GM21381 (cell line): ENCODE results near the gene FAM83F.
"Not testable (repeated sequence)": the region's sequence is repeated elsewhere in the genome, so short reads cannot be mapped to it uniquely, and the experiment has no call there.

ENCODE experiments used
- ATAC-seq: cut with Tn5 transposase; IDR thresholded peaks from one replicate; pipeline ENCODE4 v1.9.1; 2021; ENCODE audit warnings: mild to moderate bottlenecking, moderate library complexity; ENCODE audit not compliant: unreplicated experiment

FAM83F gene

DNA sequence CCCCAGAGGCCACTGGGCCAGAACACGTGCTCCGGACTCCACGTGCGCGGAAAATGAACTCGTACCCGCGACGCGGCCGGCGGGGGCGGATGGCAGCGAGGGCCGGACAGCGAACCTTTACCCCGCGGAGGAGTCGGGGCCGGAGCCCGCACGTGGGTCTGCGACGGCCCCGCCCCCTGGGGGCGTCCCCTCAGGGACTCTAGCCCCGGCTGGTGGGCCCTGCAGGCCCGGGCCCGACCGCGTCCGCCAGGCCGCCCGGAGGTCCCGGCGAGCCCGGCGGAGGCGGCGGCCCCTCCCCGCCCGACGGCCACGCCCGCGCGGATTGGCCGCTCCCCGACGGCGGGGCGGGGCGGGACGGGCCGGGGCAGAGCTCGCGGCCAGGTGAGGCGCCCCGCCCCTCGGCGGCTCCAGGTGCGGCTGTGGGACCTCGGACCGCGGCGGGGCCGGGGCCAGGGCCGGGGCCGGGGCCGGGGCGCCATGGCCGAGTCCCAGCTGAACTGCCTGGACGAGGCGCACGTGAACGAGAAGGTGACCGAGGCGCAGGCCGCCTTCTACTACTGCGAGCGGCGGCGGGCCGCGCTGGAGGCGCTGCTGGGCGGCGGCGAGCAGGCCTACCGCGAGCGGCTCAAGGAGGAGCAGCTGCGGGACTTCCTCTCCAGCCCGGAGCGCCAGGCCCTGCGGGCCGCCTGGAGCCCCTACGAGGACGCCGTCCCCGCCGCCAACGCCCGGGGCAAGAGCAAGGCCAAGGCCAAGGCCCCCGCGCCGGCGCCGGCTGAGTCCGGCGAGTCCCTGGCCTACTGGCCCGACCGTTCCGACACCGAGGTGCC is at the start of gene FAM83F:
Gene FAM83F (plus strand): TSS at position 389 of the 827 bp plus-strand sequence. CDS start 89 bp downstream, at position 478.
- ATAC-seq = no peak

DNA sequence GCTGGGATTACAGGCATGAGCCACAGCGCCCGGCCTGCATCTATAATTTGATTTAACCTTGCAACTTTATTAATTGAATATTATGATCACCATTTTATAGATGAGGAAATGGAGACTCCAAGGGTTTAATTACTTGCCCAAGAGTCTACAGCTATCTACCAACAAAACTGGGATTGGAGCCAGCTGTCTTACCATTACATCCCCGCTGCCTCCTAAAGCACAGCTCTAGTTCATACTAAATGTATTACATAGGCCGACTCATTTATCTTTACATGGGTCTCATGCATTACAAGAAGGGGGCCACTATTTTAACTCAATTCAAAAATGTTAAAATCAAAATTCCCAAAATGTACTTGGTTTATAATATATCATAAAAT is 48.6 kb upstream of the FAM83F start:
- no peak for ATAC-seq

DNA sequence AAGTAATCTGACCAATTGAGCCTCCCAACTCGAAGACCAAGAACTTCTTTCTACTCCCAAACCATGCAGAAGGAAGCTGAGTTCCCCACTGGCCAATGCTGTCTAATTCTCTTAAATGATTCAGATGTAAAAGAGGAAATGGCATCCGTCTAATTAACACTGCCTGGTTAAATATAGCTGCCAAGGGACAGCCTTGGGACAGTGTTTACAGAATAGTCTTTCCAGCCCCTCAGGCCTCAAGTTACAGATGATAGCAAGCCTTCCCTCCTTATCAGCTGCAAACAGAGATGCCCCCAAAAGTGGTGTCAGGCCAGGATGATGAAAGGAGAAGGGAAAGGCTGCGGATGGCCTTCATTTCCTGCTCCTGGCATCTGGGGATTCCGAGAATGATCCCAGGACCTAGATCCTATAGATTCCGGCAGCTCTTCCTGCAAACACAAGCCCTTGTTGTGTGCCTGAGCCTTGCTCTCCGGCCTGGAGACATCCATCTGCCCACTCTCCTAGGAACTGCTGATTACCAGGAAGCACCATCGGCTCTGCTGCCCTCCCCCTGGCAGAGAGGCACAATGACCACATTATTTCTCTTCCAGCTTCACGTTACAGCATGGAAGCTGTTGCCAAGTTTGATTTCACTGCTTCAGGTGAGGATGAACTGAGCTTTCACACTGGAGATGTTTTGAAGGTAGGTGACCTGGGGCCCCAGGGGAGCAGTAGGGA is 48.1 kb upstream of the FAM83F start:
- ATAC-seq = no peak

DNA sequence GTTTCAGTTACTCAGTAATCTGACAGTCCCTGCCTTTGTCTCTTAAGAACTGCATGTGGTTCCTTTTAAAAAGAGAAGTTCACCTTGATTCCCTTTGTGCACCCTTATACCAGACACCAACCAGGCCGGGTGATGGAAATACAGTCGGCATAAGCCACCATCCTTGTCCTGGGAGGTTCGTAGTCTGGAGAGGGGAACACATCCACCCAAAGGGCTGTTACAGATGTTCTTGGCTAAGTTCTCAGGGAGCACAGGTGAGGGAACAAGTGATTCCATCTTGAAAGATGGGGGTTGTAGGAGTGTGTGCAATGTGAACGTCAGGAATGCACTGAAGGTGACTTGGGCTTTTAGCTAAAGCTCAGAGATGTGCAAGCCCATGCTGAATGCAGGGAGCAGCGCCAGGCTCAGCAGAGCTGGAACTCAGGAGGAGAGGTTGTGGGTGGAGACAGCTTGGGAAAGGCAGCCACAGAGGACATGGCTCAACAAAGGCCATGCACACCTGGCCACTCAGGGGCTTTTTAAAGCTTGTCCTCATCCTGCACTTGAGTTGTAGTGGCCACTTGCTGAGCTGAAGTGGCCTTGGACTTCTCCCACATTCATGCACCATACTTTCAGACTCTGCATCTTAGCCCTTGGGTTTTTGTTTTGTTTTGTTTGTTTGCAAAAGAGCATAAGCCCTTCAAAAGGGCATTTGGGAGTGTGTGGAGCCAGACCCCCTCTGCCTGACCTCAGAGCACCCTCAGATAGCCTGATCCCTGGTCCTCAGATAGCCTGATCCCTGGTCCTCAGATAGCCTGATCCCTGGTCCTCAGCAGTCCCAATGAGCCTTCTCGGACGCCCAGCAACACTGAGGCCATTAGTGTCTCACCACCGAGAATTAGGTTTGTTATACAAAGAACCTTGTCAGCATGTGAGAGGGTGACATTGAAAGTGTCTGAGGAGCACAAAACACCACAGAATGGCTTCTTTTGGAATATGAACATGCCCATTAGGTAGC is 47.2 kb upstream of the FAM83F start:
- no peak for ATAC-seq

DNA sequence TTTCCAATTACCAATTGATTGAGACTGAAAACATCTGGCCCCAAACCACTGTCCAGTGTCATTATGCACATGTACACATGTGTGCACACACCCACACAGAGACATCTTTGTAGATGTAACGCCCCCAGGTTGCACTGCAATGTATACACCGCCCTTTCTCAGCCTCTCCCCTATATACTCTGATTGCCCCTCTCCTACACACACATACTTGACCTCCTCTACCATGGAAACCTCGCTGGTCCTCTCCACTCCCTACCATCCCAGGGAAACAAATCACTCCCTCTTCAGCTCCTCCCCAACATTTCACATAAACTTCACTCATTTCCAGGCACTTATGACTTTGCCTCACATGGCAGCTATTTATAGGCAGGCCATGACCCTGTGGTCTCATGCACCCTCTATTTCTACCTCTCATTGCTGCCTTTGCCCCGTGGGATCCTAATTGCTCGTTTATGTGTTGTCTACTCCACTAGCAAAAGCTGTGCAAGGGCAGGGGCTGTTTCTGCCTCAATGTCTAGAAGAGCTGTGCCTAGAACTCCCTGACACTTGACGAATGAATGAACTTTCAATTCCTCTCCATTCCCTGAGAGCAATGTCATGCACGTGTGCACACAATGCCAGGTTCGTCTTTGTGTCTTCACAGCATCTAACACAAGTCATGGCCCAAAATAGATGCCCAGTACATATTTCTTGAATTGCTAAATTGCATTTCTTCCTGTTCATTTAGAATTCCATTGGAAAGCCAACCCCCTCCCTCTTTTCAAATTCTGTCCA is 44.6 kb upstream of the FAM83F start:
- ATAC-seq = no peak

DNA sequence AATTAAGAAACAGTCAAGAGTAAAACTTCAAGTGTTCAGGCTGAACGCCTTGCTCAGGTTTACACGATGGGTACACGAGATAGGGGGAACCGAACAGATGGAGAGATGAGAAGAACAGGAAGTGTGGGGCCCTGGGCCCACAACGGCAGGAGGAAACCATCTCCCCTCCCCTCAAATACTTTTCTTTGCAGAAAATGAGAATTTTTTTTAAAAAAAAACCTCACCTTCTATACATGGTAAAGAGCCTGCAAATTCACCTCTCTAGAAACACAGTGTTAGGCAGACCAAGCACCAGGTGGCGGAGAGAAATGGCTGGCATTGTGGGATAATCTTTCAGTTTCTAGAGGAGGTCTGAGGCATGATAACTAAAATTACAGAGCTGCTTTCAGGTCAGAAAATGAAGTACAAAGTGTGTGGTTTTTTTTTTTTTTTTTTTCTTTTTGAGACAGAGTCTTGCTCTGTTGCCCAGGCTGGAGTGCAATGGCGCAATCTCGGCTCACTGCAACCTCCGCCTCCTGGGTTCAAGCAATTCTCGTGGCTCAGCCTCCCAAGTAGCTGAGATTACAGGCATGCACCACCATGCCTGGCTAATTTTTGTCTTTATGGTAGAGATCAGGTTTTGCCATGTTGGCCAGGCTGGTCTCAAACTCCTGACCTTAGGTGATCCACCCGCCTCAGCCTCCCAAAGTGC is 43.0 kb upstream of the FAM83F start:
- ATAC-seq = not testable (repeated sequence)

DNA sequence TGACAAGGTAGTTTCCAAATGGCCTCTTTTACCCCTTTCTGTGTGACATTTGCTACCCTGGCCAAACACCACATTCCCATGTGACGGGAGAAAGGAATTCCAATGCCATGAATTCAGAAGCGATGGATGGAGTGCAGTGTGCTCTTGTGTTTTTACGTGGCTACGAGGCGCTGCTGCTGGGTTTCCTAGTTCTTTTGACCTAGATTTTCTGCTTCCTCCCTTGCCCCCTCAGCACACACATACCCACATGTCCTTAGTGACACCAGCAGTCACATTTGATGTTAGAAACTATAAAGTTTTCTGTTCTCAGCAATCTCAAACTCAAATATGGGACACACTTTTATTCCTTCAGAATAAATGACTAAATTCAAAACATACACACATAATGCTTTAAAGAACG is 42.4 kb upstream of the FAM83F start:
- ATAC-seq = no peak

DNA sequence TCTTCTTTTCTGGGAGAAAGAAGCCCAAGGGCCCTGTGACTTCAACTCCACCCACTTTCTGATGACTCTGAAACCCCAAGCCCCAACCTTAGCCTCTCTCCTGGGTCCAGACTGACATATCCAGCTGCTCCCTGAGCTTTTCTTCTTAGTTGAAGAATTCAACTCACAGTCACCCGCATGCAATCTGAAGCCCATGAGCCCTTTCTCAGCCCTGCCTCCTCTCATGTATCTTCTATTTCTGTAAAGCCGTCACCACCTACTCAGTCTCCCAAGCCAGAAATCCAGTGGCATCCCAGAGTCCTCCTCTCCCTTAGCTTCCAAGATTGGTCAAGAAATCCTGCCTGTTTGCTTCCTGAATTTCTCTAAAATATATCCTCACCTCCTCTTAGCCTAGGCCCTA is 41.7 kb upstream of the FAM83F start:
- no peak for ATAC-seq

DNA sequence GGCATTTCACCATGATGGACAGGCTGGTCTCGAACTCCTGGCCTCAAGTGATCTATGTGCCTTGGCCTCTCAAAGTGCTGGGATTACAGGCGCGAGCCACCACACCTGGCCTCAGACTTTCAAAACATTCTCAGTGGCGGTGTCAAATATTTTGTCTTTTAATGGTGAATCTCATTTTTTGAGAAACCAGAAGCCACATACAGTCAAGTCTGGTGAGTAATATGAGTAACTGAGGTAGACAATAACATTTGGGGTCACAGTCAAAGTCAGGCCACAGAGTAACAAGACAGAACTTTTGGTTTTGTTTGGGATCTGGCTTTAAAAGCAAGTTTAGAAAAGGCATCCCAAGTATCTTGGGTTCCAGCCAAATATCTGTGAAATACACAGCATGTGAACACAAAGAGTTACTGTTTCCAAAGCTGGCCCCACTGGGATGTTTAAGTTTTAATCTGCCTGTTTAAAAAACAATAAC is 40.1 kb upstream of the FAM83F start:
- no peak for ATAC-seq

DNA sequence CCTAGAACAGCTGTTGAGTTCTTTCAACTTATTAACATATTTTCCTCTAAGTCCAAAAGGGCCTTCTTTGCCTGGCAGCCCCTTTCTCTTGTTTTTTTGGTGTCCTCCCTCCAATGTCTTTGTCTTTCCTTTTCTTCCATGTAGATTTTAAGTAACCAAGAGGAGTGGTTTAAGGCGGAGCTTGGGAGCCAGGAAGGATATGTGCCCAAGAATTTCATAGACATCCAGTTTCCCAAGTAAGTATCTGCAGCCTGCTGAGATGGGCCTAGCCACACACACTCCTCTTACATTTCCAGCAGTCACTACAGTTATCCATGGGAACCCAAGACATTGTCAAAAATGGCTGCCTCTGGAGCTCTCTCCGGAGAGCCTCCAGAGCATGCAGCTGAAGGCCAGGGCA is 39.1 kb upstream of the FAM83F start:
- ATAC-seq = no peak

DNA sequence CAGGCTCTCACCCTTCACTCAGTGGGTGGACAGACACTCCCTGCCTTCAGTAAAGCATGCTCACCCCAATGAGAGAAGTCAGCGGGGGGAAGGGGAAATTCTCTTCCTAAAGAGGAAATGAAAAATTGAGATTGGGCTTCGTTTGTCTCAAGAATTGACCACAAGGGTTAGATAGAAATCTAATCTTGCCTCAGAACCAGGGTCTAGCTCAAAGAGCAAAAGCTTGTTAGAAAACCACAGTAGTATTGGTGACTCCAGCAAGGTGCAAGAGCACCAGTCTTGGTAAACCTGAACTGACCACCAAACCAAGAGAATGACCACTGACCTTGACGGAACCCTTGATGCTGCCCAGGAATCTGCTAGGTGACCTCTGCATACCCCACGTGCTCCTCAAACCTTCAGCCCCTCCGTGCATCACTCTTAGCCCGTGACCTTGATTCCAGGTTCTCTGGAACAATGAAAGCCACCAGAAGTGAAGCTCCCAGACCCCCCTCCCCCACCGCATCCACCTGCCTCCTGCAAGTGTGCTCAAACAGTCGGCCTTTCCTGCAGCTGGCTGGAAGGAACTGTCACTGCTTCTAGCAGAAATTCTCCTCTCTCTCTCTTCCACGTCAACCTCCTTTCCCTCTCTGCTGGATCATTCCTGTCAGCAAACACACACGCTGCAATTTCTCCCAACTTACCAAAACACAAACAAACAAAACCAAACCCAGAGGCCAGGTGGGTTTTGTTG is 37.7 kb upstream of the FAM83F start:
- peak; percentile 37 for ATAC-seq

DNA sequence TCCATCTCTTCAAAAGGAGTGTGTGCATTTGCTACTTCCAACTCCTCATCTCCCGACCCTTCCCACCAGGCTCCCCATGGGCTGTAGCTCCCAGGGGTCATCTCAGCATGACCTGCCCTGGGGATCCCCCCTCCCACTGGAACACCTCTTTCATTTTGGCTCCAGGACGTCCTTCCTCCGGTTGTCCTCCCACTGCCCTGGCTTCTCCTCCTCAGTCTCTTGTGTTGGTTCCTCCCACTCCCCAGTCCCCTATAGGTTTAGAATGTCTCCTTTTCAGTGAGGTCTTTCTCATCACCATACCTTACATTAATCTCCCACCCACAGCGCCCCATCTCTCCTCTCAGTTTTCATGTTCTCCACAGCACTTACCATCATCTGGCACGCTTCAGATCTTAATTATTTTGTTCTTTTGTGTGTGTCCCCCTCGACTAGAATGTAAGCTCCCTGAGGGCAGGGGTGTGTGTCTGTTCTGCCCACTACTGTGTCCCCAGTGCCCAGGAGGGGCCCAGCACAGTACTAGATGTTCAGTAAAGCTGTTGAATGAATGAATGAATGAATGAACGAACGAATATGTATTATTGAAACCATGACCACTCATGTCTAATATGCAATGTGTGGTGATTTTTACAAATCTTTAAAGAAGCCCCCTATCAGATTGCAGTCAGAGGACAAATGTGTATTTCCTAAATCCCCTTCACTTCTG is 36.6 kb upstream of the FAM83F start:
- no peak for ATAC-seq

DNA sequence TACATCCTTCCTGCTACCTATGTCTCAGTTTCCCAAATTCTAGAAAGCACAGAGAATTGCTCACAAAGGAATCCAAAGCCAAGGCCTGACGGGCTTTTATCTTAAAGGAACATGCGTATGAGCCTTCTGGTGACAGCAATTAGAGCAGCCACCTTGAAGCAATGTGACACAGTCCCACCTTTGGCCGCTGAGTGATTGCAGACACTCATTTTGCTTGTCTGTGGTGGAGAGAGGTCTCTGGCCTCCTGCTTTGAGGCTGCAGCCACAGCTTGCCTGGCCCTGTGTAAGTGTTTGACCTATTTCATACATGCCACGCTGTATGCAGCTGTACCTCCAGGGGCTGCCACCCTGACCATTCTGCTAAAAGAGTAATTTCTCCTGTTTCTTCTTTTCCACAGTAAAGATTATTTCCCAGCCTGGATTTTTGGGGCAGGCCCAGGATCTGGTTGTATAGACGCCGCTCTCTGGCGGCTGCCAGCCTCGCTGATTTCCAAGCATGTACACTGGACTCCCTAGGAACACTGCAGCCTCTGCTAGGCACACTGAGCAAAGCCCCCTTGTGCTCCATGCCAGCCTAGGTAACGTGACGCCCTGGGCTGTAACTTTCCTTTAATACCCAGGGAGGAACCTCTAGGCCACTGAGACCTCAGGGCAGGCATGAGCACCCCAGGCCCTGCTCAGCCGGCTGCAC is 35.7 kb upstream of the FAM83F start:
- no peak for ATAC-seq

DNA sequence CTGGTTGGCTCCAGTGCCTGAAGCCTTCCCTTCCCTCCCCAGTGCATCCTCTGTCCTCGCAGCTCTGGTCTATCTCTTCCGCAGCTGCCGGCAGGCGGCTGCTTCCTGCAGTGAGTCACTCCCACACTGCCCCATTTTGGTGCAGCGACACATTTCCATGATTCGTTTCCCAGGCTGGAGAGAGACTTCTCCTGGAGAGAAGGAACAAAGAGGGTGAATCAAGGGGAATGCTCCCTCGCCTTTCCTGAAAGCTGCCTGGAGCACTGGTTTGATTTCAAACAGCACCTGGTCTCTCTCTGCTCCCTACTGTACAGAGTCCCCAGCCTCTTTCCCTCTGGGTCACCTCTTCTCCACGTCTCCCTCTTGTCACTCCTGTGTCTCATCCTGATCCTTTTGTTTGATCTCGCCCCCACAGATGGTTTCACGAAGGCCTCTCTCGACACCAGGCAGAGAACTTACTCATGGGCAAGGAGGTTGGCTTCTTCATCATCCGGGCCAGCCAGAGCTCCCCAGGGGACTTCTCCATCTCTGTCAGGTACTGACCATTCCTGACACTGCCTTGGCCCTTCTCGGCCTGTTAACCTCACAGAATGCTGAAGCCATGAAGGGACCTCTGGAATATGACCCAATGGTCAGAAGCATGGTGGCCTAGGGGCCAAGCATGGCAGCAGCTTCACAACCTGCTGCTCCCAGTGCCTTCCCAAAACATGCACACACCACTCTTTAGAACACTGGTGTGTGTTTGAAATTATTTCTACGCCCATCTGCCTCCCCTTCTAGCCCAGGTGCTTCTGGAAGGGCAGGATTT is 34.9 kb upstream of the FAM83F start, which contains the start of gene TMA7B:
Gene TMA7B (plus strand): TSS at position 758 of the 808 bp plus-strand sequence. CDS start 3,978 bp downstream, outside the sequence.
- ATAC-seq = no peak

DNA sequence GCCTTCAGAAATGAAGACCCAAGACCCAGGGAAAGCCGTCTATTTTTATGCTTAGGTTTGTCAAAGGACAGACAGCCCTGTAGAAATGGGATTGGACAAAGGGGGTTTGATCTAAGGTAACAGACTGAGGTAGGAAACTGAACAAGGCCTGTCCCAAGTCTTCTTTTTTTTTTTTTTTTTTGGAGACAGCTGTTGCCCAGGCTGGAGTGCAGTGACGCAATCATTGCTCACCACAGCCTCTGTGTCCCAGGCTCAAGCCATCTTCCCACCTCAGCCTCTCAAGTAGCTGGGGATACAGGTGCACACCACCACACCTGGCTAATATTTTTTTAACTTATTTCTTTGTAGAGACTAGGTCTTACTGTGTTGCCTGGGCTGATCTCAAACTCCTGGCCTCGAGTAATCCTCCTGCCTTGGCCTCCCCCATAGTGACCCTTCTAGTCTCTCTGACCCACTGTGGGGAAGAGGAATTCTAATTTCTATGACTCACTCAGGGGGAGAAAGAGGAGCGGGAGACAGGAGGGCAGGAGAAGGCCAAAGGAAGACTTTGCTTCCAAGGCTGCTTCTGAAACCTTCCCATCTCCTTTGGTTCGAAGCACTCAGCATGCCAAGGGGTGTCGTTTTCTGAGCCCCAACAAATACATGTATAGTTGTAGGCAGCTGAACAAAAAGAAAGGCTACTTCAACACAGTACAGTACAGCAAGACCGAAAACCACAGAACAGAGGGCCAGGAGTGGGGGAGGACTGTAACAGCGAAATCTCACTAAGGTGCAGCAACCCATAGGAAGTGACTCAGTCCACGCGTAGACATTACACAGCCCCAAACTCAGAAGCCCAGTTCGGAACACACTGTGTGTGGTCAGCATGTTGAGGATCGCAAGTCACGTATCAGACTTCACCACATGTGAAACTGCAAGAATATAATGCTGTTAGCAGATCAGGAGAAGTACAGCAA is 33.7 kb upstream of the FAM83F start:
- ATAC-seq = peak; percentile 84

DNA sequence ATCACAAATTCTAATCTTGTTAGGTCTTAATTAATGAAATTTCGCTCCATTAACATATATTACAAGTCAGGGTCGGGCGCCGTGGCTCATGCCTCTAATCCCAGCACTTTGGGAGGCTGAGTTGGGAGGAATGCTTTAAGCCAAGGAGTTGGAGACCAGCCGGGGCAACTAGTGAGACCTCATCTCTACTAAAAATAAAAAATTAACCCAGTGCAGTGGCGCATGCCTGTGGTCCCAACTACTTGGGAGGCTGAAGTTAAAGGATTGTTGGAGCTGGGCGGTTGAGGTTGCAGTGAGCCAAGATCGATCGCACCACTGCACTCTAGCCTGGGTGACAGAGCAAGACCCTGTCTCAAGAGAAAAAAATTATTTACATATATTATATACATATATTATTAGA is 32.7 kb upstream of the FAM83F start:
- no peak for ATAC-seq
